NCI-H2196 (cell line): ENCODE data around the gene KIFC3.
"Not testable (repeated sequence)": the region's sequence is repeated elsewhere in the genome, so short reads cannot be mapped to it uniquely, and the experiment has no call there.

ENCODE experiments used
- DNase-seq: peaks from one replicate; lab custom pipeline; 2025; ENCODE audit not compliant: unreplicated experiment; lab: John Stamatoyannopoulos, UW

Gene KIFC3

GRCh38 chr16:57725554-57725953 is 76.7 kb downstream of the KIFC3 start:
- no peak for DNase-seq

DNA sequence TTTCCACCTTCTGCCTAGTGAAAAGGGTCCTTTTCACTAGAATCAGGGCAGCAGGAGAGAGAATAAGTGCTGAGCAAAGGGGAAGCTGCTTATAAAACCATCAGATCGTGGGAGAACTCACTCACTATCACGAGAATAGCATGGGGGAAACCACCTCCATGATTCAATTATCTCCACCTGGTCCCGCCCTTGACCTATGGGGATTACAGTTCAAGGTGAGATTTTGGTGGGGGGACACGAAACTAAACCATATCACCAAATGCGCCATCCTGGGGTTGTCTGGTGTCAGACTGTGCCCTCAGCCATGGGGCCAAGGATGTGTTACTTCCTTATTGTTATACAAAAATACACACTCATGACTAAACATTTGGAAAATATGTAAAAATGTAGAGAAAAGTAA is 77.1 kb downstream of the KIFC3 start:
- DNase-seq = no peak

DNA sequence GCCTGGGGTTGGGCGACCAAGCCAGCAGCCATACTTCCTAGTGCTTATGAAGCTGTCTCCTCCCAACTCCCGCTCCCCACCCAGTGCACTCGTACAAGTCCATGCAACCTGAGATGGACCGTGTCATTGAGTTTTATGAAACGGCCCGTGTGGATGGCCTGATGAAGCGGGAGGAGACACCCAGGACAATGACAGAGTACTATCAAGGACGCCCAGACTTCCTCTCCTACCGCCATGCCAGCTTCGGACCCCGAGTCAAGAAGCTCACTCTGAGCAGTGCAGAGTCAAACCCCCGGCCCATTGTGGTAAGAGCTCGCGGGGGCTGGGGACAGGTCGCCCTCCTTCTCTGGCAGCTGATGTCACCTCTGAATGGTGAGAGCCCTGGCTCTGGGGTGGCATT is 77.8 kb downstream of the KIFC3 start:
- no peak for DNase-seq

- no peak for DNase-seq
Observed at GRCh38 chr16:57723170-57723569, 79.1 kb downstream of the KIFC3 start.

DNA sequence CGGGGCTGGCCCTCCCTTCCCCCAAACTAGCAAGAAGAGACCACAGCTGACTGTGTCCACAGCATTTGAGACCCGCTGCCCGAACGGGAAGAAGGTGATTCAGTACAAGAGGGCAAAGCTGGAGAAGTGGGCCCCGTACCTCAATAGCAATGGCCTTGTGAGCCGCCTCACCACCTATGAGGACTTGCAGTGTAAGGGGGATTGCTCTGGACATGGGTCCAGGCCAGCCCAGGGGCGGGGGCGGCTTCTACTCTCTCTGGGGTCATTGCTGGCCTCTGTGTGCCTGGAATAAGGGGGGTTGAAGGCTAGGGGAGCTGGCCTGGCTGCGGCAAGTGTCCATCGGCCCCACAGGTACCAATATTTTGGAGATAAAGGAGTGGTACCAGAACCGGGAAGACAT is 79.6 kb downstream of the KIFC3 start:
- no peak for DNase-seq

GRCh38 chr16:57722210-57722499 is 80.1 kb downstream of the KIFC3 start:
- no peak for DNase-seq

GRCh38 chr16:57721356-57722209 is 80.7 kb downstream of the KIFC3 start:
- no peak for DNase-seq

GRCh38 chr16:57720142-57720575 is 82.1 kb downstream of the KIFC3 start:
- DNase-seq = peak; percentile 35

GRCh38 chr16:57714047-57714446 is 88.2 kb downstream of the KIFC3 start:
- no peak for DNase-seq

DNA sequence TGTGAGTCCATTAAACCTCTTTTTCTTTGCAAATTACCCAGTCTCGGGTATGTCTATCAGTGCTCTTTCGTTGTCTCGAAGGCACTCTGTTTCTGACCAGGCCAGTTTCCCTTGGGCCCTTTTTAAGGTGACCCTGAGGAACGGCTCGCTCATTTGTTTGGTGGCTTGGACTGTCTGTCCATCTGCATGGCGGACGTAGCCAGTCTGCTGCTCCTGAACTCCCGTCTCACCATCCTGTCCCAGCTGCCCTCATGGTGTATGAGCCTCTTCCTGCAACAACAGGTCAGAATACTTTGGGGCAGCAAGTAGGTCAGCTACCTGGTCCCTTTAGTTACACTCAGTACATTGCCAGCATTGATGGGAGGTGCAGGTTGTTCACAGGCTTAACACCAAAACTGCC is 88.7 kb downstream of the KIFC3 start:
- DNase-seq = no peak

- not testable (repeated sequence) for DNase-seq
Observed at GRCh38 chr16:57712569-57712968, 89.7 kb downstream of the KIFC3 start.

- no peak for DNase-seq
Observed at GRCh38 chr16:57711993-57712392, 90.3 kb downstream of the KIFC3 start.

- no peak for DNase-seq
Observed at GRCh38 chr16:57711346-57711745, 90.9 kb downstream of the KIFC3 start.

DNA sequence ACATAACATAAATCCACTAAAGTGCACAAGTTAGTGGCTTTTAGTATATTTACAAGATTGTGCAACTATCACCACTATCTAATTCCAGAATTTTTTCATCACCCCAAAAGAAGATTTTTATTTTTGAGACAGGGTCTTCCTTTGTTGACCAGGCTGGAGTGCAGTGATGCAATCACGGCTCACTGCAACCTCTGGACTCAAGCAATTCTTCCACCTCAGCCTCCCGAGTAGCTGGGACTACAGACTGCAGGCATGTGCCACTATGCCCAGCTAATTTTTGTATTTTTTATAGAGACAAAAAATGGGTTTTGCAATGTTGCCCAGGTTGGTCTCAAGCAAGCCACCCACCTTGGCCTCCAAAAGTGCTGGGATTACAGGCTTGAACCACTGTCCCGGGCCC is 92.6 kb downstream of the KIFC3 start:
- DNase-seq = no peak
